Ascending aorta (tissue), 2 donors: ENCODE measurements around the gene STS. TPM values are rescaled to one million over a fixed set of nuclear protein-coding genes. Genes with fewer than 3 reads are reported as not detected.

Source experiments
- DNase-seq, 2 donors: peaks; one replicate each; pipeline ENCODE4 v3.0.0-alpha.2; 2019; ENCODE audit warnings: low spot score in 2 of 2
- H3K27ac ChIP-seq, 2 donors: fragments of 200-600 bp; sonication (generic); one replicate each; pipeline ENCODE4 v1.5.1; 2016 to 2017; ENCODE audit warnings: mild to moderate bottlenecking in 1 of 2
- H3K27me3 ChIP-seq: fragments of 200-600 bp; sonication (generic); one replicate; pipeline ENCODE4 v1.5.1; 2017
- H3K36me3 ChIP-seq, 2 donors: fragments of 200-600 bp; sonication (generic); one replicate each; pipeline ENCODE4 v1.5.1; 2016
- H3K4me1 ChIP-seq, 2 donors: fragments of 200-600 bp; sonication (generic); one replicate each; pipeline ENCODE4 v1.5.1; 2016 to 2017; ENCODE audit warnings: mild to moderate bottlenecking in 1 of 2
- H3K4me3 ChIP-seq, 2 donors: fragments of 200-600 bp; sonication (generic); one replicate each; pipeline ENCODE4 v1.5.1; 2016 to 2017; ENCODE audit warnings: mild to moderate bottlenecking in 1 of 2
- H3K9me3 ChIP-seq, 2 donors: fragments of 200-600 bp; sonication (generic); one replicate each; pipeline ENCODE4 v1.5.1; 2016
- intact Hi-C: fragments of 100-400 bp; cut with DNase I; formaldehyde crosslinking; loops from one replicate; pipeline ENCODE4 v1.15.1; 2023
- total RNA-seq: library from RNA; depleted of rRNA; stranded (reverse); fragments of >200 nt; gene quantifications from one replicate; pipeline ENCODE4 v1.1.0, GENCODE V29; 2016
- TF ChIP-seq, protein P1 (sequence below), 3 experiments: fragments of 200-600 bp in 2 of 3; fragments of 450-650 bp in 1 of 3; sonication (generic) in 2 of 3; IDR thresholded peaks; one replicate each; pipeline ENCODE4 v1.5.1; 2016 to 2019; ENCODE audit warnings: antibody characterized with exemption in 3 of 3, mild to moderate bottlenecking in 1 of 3, moderate library complexity in 1 of 3

STS gene
- total RNA-seq, 1 donor from 2014 or later: 7.2 TPM

DNA sequence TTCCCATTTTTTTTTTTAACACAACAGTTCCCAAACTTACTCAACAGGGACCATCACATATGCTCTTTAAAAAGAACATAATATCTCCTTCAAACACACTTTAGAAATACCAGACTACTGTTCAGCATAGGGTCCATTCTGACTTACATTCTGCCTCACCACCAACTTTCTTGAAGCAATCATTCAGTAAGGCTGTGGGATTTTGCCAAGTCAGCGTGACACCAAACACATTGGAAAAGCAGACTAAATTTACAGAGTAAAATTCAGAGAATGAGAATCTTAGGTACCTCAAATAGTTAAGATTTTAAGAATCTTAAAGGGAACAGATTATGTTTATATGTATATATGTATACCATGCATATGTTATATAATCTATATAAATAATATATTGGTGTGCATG, 7.7 kb downstream of the STS start:
- DNase-seq: no peak
- TF ChIP-seq, protein P1, sequence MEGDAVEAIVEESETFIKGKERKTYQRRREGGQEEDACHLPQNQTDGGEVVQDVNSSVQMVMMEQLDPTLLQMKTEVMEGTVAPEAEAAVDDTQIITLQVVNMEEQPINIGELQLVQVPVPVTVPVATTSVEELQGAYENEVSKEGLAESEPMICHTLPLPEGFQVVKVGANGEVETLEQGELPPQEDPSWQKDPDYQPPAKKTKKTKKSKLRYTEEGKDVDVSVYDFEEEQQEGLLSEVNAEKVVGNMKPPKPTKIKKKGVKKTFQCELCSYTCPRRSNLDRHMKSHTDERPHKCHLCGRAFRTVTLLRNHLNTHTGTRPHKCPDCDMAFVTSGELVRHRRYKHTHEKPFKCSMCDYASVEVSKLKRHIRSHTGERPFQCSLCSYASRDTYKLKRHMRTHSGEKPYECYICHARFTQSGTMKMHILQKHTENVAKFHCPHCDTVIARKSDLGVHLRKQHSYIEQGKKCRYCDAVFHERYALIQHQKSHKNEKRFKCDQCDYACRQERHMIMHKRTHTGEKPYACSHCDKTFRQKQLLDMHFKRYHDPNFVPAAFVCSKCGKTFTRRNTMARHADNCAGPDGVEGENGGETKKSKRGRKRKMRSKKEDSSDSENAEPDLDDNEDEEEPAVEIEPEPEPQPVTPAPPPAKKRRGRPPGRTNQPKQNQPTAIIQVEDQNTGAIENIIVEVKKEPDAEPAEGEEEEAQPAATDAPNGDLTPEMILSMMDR (IDR thresholded peaks at IDR 0.05): no peak
- Histone ChIP-seq H3K4me3 (no peak overlapping the region), H3K36me3 (no peaks in the 10 kb centered on the region), H3K9me3 (no peaks in the 10 kb centered on the region), H3K4me1 (no peaks in the 10 kb centered on the region), H3K27me3 (no peaks in the 10 kb centered on the region), H3K27ac (no peak overlapping the region)
- intact Hi-C loops: no loop called here

DNA sequence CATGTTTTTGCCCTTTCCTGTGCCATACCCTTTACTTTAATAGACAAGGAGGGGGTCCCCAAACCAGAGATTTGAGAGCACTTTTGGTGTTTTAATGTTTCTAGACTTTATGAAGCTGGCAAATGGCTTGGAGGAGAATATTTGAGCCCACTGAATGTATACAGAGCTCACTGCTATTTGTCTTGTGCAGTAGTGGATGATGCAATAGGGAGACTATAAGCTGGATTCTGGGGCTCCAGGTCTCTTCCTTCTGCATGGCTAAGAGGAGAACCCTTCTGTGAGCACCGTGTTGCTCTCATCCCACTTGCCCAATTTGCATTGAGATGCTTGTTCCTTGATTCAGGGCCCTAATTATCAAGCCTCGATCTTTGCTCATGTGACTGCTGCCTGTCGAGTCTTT, 9.4 kb downstream of the STS start:
- no peaks in the 10 kb centered on the region for H3K4me1 ChIP-seq
- no peak overlapping the region for H3K27ac ChIP-seq
- intact Hi-C loops: no loop called here
- H3K36me3 ChIP-seq: no peaks in the 10 kb centered on the region
- TF ChIP-seq, protein P1 (IDR thresholded peaks at IDR 0.05): no peak
- no peak for DNase-seq
- no peaks in the 10 kb centered on the region for H3K9me3 ChIP-seq
- no peak overlapping the region for H3K4me3 ChIP-seq
- H3K27me3 ChIP-seq: no peaks in the 10 kb centered on the region

DNA sequence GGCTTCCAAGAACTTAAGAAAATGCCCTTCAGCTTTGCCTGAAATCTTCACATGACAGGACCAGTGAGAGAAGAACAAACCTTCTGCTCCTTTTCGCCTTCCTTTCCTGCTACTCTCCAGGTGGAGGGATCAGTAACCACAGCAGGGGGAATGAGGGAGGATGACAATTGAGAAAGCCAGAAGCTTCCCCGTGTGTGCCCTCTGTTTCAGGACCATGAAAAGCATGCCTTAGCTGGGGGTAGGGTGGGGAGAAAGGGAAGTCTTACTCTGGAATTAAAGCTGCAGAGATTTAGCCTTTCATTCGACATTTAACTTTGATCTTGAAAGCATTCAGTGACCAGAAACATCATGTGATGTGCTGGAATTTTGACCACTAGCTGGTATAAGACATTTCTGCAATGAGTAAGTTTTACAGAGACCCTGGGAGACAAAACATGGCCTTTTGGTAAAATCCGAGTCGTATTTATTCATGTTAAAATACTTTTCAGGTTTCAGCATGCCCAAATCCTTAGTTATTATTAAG, 11.0 kb downstream of the STS start:
- H3K36me3 ChIP-seq: no peaks in the 10 kb centered on the region
- no peaks in the 10 kb centered on the region for H3K9me3 ChIP-seq
- intact Hi-C loops: no loop called here
- no peak for DNase-seq
- no peak overlapping the region for H3K27ac ChIP-seq
- H3K4me3 ChIP-seq: no peak overlapping the region
- TF ChIP-seq, protein P1 (IDR thresholded peaks at IDR 0.05): no peak
- H3K27me3 ChIP-seq: no peaks in the 10 kb centered on the region
- no peaks in the 10 kb centered on the region for H3K4me1 ChIP-seq

DNA sequence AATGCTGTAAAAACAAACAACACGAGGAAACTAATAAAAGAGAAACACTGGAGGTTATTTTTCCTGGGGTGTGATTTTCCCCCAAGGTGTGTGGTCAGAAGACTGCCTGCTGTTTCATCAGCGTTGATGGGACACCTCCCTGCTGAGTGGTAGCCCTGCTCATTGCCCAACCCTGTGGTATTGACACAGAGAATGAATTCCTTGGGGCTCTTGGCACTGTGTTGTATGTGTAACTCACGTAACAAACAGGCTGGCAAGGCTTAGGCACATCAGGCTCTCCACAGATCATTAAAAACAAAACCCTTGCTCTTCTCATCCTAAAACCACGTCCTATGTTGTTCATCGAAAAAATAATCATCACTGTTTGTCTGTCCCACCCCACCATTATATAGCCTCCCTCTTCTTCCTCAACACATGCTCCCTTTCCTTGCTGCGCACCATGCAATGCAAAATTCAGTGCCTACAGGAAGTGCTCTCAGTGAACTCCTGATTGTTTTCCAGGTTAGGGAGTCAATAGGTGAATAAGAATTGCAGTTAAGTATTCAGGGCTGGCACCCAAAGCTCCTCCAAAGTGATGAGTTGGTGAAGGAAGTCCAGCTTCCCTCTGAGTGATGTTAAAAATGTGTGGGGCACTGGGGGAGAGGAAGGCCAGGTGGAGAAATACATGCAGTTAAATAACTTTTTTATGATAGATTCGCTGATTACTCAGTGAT, 11.8 kb downstream of the STS start:
- H3K9me3 ChIP-seq: no peaks in the 10 kb centered on the region

DNA sequence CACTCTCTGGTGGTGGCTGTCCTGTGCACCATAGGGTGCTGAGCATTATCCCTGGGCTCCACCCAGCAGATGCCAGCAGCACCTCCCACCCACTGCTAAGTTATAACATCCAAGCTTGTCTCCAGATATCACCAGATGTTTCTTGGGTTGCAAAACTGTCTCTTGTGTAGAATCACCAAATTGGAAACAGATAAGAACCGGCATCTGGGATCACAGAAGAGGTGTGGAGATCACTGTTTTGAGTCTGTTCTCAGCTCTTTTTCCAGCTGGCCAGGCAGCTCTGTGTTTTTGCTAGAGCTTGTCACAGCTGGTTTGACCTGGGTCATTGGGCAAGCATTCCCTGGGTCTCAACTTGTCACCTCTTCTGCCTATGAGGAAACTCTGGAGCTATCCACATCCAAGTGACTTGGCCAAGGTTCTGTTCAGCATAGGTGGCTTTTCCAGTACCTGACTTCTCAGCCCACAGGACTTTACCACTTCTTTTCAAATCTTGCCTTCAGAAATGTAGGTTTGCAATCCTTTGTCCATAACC, 15.7 kb downstream of the STS start:
- DNase-seq: no peak
- H3K36me3 ChIP-seq: no peaks in the 10 kb centered on the region
- no peaks in the 10 kb centered on the region for H3K27me3 ChIP-seq
- TF ChIP-seq, protein P1 (IDR thresholded peaks at IDR 0.05): no peak
- H3K27ac ChIP-seq: no peak overlapping the region
- peaks cover 3 to 4% of the 10 kb centered on the region in 2 donors for H3K4me1 ChIP-seq
- intact Hi-C loops: no loop called here
- no peaks in the 10 kb centered on the region for H3K9me3 ChIP-seq
- H3K4me3 ChIP-seq: no peak overlapping the region

More for the DNA sequence above, 11.8 kb downstream of the STS start:
- intact Hi-C loops: no loop called here
- TF ChIP-seq, protein P1 (IDR thresholded peaks at IDR 0.05): no peak
- Histone ChIP-seq H3K27ac (no peak overlapping the region), H3K36me3 (no peaks in the 10 kb centered on the region), H3K4me1 (peaks cover 3 to 4% of the 10 kb centered on the region in 2 donors), H3K4me3 (no peak overlapping the region), H3K27me3 (no peaks in the 10 kb centered on the region)
- DNase-seq: no peak
